ENCODE results near the gene PLA2G4B.

DNA sequence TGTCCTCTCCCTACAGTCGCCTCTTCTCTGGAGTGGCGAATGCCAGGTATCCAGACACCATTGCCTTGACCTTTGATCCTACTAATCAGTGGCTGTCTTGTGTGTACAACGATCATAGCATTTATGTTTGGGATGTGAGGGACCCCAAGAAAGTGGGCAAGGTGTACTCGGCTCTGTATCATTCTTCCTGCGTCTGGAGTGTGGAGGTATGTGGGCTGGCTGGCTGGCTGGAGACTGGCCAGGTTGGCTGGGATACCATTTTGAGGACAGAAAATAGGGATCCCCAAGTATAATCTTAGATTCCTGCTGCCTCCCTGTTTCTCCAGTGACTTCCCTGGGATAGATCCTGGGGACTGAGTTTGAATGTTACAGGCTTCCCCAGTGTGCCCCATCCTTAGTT is 24.1 kb upstream of the PLA2G4B start:
- no peak for TF ChIP-seq POLR2A (IDR thresholded peaks at IDR 0.05)
- TF ChIP-seq, protein P1, sequence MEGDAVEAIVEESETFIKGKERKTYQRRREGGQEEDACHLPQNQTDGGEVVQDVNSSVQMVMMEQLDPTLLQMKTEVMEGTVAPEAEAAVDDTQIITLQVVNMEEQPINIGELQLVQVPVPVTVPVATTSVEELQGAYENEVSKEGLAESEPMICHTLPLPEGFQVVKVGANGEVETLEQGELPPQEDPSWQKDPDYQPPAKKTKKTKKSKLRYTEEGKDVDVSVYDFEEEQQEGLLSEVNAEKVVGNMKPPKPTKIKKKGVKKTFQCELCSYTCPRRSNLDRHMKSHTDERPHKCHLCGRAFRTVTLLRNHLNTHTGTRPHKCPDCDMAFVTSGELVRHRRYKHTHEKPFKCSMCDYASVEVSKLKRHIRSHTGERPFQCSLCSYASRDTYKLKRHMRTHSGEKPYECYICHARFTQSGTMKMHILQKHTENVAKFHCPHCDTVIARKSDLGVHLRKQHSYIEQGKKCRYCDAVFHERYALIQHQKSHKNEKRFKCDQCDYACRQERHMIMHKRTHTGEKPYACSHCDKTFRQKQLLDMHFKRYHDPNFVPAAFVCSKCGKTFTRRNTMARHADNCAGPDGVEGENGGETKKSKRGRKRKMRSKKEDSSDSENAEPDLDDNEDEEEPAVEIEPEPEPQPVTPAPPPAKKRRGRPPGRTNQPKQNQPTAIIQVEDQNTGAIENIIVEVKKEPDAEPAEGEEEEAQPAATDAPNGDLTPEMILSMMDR (IDR thresholded peaks at IDR 0.05 in 4 of 5, conservative IDR thresholded peaks at IDR 0.05 in 1 of 5), result no peak
